ENCODE measurements around the gene MARS2.
"Not testable (repeated sequence)": the region's sequence is repeated elsewhere in the genome, so short reads cannot be mapped to it uniquely, and the experiment has no call there.

- TF ChIP-seq, protein P1, sequence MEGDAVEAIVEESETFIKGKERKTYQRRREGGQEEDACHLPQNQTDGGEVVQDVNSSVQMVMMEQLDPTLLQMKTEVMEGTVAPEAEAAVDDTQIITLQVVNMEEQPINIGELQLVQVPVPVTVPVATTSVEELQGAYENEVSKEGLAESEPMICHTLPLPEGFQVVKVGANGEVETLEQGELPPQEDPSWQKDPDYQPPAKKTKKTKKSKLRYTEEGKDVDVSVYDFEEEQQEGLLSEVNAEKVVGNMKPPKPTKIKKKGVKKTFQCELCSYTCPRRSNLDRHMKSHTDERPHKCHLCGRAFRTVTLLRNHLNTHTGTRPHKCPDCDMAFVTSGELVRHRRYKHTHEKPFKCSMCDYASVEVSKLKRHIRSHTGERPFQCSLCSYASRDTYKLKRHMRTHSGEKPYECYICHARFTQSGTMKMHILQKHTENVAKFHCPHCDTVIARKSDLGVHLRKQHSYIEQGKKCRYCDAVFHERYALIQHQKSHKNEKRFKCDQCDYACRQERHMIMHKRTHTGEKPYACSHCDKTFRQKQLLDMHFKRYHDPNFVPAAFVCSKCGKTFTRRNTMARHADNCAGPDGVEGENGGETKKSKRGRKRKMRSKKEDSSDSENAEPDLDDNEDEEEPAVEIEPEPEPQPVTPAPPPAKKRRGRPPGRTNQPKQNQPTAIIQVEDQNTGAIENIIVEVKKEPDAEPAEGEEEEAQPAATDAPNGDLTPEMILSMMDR (conservative IDR thresholded peaks at IDR 0.05 in 1 of 2, IDR thresholded peaks at IDR 0.05 in 1 of 2; ENCODE audit: extremely low read depth in 1 of 2, insufficient read depth in 1 of 2, low read depth in 1 of 2, low read length in 2 of 2): not testable (repeated sequence)
- not testable (repeated sequence) for TF ChIP-seq EZH2 (IDR thresholded peaks at IDR 0.05; ENCODE audit: borderline replicate concordance, low read length)
Observed at GRCh38 chr2:197728555-197729544, 23.7 kb downstream of the MARS2 start.
